ENCODE results near the gene SOD3. TPM values are rescaled to one million over a fixed set of nuclear protein-coding genes. Genes with fewer than 3 reads are reported as not detected.

SOD3 gene
- total RNA-seq, 1 experiment from 2014 or later = 1.0 TPM

DNA sequence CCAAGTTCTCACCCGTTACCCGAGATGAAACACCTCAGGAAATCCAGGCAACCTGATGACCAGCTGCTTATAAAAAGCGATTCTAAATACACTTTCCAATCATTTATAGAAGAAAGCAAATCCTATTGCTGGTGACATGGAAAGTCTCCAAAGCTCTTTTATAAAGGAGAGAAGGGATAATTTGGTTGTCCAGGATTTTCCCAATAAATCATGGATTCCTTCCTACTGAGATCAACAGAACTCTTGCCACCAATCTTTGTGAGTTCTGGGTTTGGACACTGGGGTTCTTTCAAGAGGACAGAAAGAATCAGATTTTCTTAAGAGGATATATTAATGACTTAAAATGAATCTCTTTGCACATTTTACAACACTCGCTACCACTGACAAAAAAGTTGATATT is 24.7 kb upstream of the SOD3 start:
- DNase-seq (ENCODE audit: low read depth, low spot score) (no peak), ATAC-seq (no peak)
- Histone ChIP-seq H3K27me3 (ENCODE audit: control insufficient read depth, insufficient read depth, low read length) (no peaks in the 10 kb centered on the region), H3K36me3 (ENCODE audit: control insufficient read depth, insufficient read depth, low read length) (no peaks in the 10 kb centered on the region), H3K27ac (ENCODE audit: low read length) (no peak overlapping the region), H3K4me1 (ENCODE audit: control insufficient read depth, insufficient read depth, low read length) (no peaks in the 10 kb centered on the region), H3K4me3 (ENCODE audit: low read depth in 2 of 2, low read length in 2 of 2) (no peak overlapping the region), H3K9me3 (ENCODE audit: control insufficient read depth, insufficient read depth, low read depth, low read length) (no peaks in the 10 kb centered on the region)
- CTCF ChIA-PET = no interaction called here
- intact Hi-C loops (cut with micrococcal nuclease; ENCODE audit: unreplicated experiment) (no loop called here), in situ Hi-C loops (cut with HindIII; ENCODE audit: low pct_unique_long_range_greater_than_20kb, low sequenced_read_pairs) (no loop called here)
- POLR2A ChIA-PET = no interaction called here
- no TSS peak for BruUV-seq (replicated peaks)
- no peak for TF ChIP-seq TCF7L2 (IDR thresholded peaks at IDR 0.05; ENCODE audit: low read depth, low read length)
- no peak for TF ChIP-seq POLR2AphosphoS5 (IDR thresholded peaks at IDR 0.05; ENCODE audit: low read depth, low read length)
- no peak for TF ChIP-seq REST (IDR thresholded peaks at IDR 0.05; ENCODE audit: insufficient read depth in 1 of 2, low read depth in 2 of 2, low read length in 1 of 2)
- TF ChIP-seq, protein P1, sequence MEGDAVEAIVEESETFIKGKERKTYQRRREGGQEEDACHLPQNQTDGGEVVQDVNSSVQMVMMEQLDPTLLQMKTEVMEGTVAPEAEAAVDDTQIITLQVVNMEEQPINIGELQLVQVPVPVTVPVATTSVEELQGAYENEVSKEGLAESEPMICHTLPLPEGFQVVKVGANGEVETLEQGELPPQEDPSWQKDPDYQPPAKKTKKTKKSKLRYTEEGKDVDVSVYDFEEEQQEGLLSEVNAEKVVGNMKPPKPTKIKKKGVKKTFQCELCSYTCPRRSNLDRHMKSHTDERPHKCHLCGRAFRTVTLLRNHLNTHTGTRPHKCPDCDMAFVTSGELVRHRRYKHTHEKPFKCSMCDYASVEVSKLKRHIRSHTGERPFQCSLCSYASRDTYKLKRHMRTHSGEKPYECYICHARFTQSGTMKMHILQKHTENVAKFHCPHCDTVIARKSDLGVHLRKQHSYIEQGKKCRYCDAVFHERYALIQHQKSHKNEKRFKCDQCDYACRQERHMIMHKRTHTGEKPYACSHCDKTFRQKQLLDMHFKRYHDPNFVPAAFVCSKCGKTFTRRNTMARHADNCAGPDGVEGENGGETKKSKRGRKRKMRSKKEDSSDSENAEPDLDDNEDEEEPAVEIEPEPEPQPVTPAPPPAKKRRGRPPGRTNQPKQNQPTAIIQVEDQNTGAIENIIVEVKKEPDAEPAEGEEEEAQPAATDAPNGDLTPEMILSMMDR (IDR thresholded peaks at IDR 0.05) = no peak
- no peak for TF ChIP-seq SIN3A (IDR thresholded peaks at IDR 0.05; ENCODE audit: borderline replicate concordance, insufficient read depth, low read depth, low read length)

DNA sequence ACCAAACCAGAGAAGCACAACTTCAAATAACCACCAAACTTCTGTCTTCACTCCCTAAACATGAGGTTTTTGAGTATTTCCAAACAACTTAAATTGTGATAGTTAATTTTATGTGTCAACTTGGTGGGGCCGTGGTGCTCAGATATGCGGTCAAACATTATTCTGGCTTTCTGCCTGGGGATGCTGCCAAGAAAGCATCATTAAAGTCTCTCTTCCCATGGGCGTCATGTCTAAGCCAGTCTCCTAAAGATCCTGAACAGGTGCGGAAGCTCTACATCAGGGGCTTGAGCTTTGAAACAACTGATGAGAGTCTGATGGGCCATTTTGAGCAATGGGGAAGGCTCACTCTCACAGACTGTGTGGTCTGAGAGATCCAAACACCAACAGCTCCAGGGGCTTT is 24.1 kb upstream of the SOD3 start:
- no TSS peak for BruUV-seq (replicated peaks)
- ChIA-PET CTCF (no interaction called here), POLR2A (no interaction called here)
- H3K36me3 ChIP-seq (ENCODE audit: control insufficient read depth, insufficient read depth, low read length) = no peaks in the 10 kb centered on the region
- ATAC-seq = no peak
- H3K27me3 ChIP-seq (ENCODE audit: control insufficient read depth, insufficient read depth, low read length) = no peaks in the 10 kb centered on the region
- no peaks in the 10 kb centered on the region for H3K4me1 ChIP-seq (ENCODE audit: control insufficient read depth, insufficient read depth, low read length)
- H3K4me3 ChIP-seq (ENCODE audit: low read depth in 2 of 2, low read length in 2 of 2) = no peak overlapping the region
- in situ Hi-C loops (cut with HindIII; ENCODE audit: low pct_unique_long_range_greater_than_20kb, low sequenced_read_pairs) (no loop called here), intact Hi-C loops (cut with micrococcal nuclease; ENCODE audit: unreplicated experiment) (no loop called here)
- TF ChIP-seq TCF7L2 (IDR thresholded peaks at IDR 0.05; ENCODE audit: low read depth, low read length) (no peak), SIN3A (IDR thresholded peaks at IDR 0.05; ENCODE audit: borderline replicate concordance, insufficient read depth, low read depth, low read length) (no peak), POLR2AphosphoS5 (IDR thresholded peaks at IDR 0.05; ENCODE audit: low read depth, low read length) (no peak)
- TF ChIP-seq, protein P1 (IDR thresholded peaks at IDR 0.05) = no peak
- no peaks in the 10 kb centered on the region for H3K9me3 ChIP-seq (ENCODE audit: control insufficient read depth, insufficient read depth, low read depth, low read length)
- no peak overlapping the region for H3K27ac ChIP-seq (ENCODE audit: low read length)
- no peak for DNase-seq (ENCODE audit: low read depth, low spot score)

Data from Panc1 (cell line).